Measurements from ENCODE around the gene CTNNA2. TPM values are rescaled to one million over a fixed set of nuclear protein-coding genes. Genes with fewer than 3 reads are reported as not detected.

The CTNNA2 gene
- total and polyA plus RNA-seq, 2 of the 8 experiments (the other 6 are each of a cell fraction or from before 2014, with no cell fraction given), result 3.9 to 9.0 TPM

DNA sequence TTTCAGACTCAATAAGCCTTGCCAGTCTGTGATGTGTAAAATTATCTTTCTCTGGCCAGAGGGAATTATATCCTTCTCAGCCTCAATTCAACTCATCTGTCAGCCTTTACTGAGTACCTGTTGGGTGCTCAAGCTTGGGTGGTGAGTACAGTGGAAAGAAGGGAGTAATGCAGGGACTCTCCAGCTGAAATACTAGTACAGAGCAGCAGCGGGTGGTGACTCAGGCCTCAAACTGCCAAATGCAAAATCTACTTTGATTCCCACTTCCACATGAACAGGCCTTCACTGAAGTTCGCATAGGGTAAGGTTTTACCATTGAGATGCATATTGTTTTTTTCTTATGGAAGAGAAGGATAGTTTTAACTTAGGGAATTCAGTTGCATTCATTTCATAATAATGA, 464.9 kb downstream of the CTNNA2 start (continued):
- TF ChIP-seq, protein P1, sequence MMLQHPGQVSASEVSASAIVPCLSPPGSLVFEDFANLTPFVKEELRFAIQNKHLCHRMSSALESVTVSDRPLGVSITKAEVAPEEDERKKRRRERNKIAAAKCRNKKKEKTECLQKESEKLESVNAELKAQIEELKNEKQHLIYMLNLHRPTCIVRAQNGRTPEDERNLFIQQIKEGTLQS (IDR thresholded peaks at IDR 0.05; ENCODE audit: insufficient read depth, low read depth, low read length), result no peak

Measured in H1 (cell line).